Measurements from ENCODE around the gene GAPDHS. TPM values are rescaled to one million over a fixed set of nuclear protein-coding genes. Genes with fewer than 3 reads are reported as not detected.

GAPDHS gene
- total RNA-seq, 1 donor from 2014 or later: not detected

DNA sequence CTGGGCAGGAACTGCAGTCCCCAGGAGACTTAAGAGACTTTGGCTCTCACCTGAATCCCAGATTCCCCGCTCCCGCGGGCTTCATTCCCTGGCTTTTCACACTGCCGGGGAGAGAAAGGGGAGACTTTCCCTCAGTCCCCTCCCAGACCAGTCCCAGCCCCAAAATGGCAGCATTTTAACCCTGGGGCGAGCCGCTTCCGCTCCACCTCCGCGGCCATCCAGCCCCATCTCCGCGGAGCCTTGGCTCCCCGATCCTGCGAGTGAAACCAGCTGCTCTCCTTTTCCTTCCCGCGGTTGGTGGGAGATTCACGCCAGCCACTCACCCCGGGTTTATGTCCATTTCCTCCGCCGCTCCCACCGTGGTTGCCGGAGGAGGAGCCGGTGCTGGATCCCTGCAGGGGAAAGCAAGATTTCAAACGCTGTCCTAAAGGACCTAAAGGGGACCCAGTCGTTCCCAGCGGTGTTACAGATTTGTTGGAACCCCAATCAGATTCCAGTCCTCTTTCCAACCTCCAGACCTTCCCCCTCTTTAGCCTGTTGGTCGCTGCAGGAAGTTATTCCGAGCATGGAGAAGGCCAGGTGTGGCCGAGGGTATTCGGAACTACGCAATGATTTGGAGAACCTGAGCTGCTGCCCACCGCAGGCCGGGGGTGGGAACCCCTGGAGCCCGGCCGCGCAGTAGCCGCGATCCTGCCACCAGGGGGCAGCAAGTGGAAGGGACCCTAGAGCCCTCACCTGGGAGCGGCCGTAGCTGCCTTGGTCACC, 23.2 kb upstream of the GAPDHS start:
- DNase-seq (ENCODE audit: low spot score): no peak

DNA sequence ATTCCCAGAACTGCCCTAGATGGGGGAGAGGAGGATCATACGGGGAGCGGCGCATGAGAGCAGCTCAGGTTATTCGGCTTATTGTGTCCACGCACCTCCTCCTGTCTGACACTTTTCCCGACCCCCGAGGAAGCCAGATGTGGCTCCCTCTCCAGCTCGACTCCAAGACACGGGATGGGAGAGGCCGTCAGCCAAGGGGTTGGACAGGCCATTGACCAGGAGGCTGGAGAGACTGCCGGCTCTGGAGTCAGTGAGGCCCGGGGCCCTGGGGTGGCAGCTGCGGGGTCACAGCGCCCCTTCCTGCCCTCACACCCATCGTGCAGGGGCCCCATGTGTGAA, 22.7 kb upstream of the GAPDHS start:
- DNase-seq (ENCODE audit: low spot score): no peak

DNA sequence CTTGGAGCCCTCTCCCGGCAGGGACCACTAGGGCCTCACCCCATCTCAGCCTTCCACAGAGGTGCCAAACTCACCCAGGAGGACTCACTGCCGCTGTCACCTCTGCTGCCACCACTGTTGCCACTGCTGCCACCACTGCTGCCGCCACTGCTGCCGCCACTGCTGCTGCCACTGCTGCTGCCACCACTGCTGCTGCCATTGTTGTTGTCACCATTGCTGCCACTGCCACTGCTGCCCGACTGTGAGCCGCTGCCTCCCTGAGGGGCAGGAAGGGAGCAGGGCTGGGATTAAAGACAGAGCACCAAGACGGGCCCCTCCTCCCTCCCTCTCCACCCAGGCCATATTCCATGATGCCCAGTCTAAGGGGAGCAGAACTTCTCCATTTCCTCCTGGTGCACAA, 21.9 kb upstream of the GAPDHS start:
- no peak for DNase-seq (ENCODE audit: low spot score)

DNA sequence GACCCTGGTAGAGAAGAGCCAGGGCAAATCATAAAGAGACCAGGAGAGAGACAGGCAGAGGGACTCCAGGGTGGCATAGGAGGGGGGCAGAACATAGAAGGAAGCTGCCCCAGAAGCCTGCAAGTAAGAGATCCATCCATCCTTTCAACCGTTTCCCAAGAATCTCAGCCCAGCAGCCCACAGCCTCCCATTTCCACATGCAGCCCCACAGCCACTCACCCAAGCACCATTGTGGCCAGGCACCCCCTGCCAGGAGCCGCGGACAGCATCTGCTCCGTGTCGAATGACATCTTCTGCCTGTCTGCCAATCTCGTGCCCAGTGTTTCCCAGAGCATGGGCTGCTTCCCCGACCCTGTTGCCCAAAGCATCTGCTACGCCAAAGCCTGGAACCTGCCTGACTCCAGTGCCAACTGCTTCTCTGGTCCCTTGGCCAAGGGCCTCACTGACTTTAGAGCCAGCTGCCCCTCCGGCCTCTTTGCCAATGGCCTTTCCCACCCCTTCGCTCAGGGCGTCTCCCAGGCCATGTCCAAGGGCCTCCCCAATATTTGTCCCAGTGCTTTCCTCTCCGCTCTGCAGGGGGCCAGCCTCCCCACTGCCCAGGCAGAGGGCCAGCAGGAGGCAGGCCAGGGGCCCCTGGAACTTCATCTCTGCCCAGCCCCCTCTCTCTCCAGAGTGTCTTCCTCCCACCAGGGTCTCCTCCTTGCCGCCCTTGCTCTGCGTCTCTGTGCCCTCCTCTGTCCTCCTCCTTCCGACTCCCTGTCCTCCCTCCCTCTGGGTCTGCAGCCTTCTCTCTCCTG, 20.2 kb upstream of the GAPDHS start:
- no peak for DNase-seq (ENCODE audit: low spot score)

DNA sequence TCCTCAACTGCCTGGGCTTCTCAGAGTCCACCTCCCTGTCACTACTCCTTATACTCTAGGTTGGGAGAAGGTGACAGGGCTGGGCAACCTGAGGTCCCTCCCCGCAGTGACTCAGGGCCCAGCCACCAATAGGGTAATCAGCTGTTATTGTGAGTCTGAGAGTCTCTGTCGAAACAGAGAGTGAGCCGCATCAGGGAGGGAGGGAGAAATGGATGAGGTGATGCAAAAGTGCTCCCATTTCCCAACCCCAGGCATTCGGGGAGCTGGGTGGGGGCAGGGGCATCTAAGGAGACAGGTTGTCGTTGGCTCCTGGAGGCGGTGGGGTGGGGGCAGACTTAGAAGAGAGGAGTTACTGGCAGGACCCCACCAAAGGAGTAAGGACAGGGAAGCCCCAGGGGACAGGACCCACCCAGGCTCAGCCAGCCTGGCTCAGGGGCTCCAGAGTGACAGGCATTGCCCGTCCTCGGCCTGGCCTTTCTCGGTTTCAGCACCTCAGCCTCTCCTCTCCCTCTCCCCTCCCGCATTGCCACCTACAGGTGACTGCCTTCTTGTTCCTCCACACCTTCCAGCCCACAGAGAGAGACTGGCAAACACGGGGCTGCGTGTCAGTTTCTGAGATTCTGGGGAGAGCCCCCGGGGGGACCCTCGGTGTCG, 19.5 kb upstream of the GAPDHS start, which contains the start of gene DMKN:
Gene DMKN (minus strand): TSS at position 22 of the 654 bp plus-strand sequence. CDS start 174 bp downstream, outside the sequence.
- DNase-seq (ENCODE audit: low spot score): no peak

DNA sequence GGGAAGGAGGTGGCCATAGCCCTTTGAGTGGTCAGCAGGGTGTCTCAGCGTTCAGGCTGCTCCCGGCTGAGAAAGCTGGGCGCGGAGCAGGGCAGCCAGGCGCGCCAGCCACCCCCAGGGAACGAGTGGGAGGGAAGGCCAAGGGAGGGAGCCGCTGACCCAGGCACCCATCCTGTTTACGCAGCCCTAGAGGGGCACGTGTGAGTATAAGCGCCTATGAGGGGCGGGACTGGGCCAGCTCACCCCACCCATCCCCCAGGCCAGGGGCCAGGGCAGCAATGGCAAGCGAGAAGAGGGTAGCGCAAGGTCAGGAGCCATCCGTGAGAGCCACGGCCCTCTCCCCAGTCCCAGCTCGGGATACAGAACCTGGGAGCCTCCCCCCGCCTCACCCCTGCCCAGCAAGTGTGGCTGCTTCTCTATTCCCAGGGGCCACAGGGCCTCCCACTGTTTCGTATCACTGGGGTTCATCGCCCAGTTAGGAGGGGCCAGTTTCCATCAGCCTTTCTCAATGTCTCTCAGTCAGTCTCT, 18.9 kb upstream of the GAPDHS start:
- DNase-seq (ENCODE audit: low spot score): no peak

DNA sequence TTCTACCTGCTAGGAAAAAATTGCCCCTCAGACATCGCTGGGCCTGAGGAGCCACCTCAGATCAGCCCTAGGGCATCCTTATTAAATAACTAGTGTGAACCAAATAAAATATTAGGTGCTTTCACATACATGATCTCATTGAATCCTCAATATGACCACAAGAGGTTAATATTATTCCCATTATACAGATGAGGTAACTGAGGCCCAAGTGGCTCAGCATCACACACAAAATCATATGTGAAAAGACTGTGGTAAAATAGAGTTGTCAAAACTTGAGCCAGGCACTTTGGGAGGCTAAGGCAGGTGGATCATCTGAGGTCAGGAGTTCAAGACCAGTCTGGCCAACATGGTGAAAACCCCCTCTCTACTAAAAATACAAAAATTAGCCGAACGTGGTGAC, 16.9 kb upstream of the GAPDHS start:
- no peak for DNase-seq (ENCODE audit: low spot score)

DNA sequence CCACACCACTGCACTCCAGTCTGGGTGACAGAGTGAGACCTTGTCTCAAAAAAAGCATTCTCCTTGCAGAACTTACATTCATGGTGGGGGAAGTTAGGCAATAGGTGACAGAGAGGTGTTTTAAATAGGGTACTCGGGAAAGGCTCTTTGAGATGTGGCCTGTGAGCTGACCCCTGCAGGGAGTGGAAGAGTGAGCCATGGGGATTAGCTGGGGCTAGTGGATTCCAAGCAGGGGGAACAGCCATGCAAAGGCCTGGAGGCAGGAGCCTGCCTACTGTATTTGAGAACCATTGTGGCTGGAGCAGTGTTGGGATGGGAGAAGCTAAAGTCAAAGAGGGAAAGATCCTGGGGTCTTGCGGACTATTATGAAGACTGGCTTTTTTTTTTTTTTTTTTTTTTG, 15.9 kb upstream of the GAPDHS start:
- no peak for DNase-seq (ENCODE audit: low spot score)

DNA sequence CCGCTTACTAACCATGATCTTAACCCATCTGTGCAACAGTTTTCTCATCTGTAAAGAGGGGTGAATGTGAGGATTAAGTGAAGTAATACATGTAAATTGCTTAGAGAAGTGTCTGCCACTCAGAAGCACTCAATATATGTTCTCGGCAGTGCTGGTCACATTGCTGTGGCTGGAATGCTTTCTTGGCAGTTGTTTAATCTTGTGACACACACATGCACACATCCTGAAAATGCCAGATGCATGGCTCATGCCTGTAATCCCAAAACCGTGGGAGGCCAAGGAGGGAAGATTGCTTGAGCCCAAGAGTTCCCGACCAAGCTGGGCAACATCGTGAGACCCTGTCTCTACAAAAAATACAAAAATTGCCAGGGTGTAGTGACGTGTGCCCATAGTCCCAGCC, 14.9 kb upstream of the GAPDHS start:
- DNase-seq (ENCODE audit: low spot score): no peak

DNA sequence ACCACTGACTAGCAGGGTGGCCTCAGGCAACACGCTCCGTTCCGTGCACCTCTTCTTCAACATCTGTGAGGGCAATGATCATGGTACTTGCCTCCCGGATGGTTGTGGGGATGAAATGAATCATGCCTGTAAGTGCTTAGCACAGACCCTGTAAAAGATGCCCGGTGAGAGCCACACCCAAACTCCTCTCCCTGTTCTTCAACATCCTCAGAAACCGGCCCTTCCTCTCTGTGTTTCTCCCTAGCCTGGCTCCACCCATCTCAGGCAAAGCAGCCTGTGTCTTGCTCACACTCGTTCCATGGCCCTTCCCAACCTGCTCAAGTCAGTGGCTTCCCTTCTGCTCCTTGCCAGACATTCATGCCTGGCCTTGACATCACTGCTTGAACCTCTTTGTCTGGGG, 14.0 kb upstream of the GAPDHS start:
- no peak for DNase-seq (ENCODE audit: low spot score)

DNA sequence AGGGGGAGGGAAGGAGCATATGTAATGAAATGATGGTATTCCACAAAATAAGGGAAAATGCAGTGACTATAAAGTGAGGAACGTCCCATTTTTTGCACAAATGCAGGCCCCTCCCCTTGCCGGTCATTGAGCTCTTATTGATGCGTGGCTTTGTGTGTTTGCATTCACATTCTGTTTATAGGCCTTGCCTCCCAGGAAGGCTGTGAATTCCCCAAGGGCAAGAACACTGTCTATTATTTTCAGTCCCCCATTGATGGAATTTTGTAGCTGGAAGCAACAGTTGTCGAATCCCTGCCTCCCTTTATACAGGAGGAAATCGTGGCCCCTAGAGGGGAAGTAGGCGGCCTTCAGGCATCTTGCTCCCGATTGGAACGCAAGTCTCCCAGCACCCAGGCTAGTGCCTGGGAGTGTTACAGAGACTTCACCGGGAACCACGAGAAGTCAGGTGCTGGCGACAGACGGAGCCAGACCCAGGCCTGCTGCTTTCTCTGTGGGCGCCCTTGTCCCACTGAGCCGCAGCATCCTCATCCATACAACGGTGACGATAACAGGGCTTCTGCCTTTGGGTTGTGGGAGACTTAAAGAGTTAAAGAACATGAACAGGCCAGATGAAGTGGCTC, 12.0 kb upstream of the GAPDHS start:
- no peak for DNase-seq (ENCODE audit: low spot score)

DNA sequence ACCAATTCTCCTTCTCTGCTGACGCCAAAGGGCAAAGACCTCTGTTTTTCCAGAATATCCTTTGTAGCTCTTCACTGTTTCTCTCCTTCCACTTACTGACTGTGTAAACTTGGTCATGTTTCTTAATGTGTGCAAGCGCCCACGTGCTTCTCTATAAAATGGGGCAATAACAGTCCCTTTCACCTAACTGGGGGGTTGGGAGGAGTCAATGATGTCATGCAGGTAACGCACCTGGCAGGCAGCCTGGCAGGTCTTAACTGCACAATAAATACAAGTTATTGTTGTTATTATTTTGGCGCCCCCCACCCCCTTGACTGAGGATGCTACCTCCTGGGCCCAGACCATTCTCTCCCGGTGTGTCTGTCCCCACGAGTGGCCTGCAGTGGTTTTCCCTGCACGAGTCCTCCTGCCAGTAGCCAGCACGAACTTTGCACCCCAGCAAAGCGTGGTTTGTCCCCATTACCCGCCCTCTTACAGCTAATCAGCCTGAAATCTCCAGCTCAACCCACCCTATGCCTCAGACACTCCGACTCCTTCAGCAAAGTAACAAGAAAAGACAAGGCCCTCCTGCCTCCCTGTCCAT, 10.4 kb upstream of the GAPDHS start:
- no peak for DNase-seq (ENCODE audit: low spot score)

DNA sequence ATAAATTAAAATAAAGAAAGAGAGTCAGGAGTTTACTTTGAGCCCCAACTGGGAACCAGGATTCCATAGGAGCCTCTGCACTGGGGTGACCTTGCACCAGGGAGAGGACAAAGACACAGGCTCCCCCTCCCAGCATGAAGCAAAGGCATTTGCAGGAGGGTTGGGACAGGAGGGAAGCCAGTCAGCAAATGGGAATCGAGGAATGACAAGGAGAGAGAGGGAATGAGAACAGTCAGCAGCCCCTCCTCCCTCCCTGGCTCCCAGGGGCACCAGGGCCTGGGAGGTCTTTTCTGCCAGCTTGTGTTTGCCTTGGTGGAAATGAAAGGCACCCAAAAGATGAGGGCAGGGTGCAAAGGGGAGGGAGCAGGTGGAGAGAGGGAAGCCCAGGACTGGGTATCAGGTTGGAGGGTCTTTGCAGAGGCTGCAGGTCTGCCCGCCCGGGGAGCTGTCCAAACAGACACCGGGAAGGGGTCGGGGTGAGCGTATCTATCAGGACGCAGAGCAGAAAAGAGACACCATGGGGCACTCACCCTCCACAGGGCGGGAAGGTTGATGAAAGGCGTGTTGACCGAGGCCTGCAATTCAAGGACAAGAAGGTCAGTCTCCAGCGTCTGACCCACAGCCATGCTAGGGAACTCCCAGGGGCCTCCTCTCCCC, 8.9 kb upstream of the GAPDHS start:
- DNase-seq (ENCODE audit: low spot score): no peak

DNA sequence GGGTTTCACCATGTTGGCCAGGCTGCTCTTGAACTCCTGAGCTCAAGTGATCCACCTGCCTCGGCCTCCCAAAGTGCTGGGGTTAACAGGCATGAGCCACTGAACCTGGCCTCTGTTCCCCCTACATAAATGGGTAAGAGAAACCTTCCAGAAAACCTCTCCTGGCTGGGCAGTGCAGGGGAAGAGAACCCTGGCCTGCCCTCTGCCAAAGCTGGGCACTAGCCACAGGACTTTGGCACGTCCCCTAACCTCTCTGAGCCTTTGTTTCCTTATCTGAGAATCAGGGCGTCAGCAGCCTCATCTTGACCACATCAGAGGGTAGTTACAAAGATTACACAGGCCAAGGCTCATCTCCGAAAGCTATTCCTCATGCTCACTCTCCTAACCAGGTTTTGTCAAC, 7.4 kb upstream of the GAPDHS start:
- DNase-seq (ENCODE audit: low spot score): no peak

DNA sequence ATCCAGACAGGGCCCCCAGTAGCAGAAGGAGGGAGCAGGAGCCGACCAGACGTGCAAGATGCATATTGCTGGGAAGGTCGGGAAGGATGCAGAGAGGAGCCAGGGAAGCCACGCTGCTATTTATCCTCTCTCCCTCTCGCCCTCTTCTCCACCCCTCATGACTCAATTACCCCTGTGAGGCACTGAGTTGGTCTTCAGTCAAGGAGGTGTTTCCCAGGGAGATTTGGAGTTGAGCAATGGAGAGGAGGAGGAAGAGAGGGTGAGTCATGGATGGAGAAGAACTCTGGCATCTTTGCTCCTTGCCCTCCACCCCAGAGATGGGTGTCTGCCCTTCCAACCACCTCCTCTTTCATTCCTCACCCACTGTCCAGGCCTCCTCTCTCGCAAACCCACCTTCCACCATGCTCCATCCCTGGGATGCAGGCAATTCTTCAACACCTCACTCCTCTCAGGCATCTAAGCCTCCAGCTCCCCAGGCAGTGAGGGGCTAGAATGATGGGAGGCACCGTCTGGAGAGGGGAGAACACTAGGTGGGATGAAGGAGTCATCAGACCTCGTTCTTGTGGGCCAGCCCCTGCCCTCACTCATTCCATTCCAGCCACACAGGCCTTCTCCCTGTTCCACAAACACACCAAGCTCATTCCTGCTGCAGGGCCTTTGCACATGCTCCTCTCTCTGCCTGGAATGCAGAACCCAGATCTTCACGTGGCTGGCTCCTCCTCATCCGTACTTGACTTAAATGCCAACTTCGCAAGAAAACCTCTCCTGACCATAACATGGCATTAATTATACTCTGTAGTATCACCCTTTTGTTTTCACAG, 4.8 kb upstream of the GAPDHS start, which contains the start of gene SBSN:
Gene SBSN (minus strand): TSS at position 94 of the 821 bp plus-strand sequence. CDS start 30 bp downstream, at position 64.
- DNase-seq (ENCODE audit: low spot score): no peak

DNA sequence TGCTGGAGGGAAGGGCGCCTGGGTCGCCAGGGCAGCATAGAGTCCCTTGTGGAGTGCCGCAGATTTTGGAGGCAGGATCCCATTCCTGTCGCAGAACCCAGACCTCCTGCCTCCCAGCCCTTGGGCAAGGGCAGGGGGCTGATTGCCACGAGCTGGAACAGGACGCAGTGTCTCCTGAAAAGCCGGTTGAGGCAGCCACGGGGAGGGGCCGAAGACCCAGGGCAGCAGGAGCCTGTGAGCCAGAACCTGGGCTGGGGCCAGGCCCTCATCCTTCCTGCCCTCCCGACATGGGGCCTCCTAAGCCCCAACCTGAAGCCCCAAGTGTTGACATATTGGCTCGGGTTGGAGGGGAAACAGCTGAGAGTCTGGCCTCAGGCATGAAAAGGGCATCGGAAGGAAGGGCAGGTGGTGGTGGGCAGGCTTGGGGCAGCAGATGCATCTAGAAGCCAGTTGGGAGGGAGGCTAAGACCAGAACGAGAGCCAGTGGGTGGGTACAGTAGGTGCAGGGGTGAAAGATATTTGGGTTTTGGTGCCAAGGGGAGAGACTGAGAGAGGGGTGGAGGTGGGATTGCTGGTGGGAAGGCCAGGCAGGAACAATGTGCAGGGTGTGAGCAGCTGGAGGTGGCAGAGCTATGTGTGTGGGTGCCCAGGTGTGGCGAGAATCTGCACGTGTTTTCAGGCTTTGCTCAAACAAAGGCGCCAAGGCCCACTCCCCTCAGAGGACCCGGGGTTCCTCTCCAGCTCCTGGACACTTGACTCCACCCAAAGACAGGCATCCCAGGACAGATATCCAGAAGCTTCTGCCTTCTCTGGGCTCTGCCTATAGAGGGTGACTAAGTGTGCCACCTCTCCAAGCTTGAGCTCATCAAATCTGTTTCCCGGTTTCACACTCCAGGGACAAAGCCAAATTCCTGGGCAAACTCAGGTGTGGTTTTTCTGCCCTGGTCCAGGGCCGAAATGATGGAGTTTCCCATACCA, 3.7 kb upstream of the GAPDHS start:
- no peak for DNase-seq (ENCODE audit: low spot score)

DNA sequence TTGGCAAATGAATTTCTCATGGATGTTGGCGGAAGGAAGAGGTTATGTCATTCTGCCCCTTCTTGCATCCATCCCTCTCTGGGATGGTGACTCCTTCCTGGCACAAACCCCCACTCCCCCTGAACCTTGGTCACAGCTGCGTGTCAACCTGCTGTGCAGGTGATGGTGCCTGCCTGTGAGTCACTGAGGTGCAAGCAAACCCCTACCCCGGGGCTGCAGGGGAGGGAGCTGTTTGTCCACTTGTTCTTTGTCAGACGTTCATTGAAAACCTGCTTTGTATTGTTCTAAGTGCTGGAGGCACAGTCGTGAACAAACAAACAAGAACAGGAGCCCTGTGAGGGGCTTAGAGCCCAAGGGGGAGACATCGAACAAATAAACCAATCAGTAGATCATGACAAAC, 2.0 kb upstream of the GAPDHS start:
- no peak for DNase-seq (ENCODE audit: low spot score)

DNA sequence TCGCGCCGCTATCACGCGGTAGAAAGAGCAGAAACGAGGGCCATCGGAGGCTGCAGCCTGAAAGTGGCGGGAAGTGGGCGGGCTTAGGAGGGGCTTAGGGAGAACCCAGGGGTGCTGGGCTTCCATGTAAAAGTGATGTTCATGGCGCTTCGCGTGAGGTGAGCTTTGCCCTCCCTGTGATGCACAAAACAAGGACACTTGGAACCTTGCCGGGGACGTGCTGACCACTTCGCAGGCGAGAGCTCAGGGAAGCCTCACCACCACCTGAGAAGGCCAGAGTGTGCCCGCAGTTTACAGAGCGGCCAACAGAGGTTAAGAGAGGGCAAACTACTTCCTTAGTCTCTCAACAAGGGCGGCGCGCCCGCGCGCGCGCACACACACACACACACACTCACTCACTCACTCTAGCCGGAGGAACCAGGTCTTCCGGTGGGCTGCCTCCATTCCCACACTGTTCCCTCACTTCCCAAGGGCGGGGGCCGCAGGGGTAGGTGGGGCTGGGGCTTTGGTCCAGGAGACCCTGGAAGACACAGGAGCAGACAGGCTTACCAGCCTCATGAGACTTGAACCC, 651 bp downstream of the GAPDHS start:
- no peak for DNase-seq (ENCODE audit: low spot score)
